ENCODE data around the gene EPSTI1.

The EPSTI1 gene

DNA sequence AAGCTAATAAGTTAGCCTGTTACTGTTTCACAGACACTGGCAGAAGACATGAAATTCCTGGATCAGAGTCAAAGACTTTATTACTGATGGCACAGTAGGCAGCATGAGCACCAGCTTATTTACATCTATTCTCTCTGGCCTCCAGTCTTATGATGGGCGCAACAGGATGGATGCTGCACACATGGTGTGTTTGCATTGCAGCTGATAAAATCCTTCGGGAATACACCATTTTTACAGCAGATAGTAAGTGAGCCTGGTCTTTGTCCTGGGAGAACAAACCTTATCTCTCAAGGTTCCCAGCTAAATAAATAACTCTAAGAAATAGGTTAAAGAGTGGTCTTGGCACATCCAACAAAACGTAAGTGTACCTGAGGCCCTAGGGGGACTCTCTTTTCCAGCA, 16.0 kb downstream of the EPSTI1 start:
- in situ Hi-C loops (cut with MboI; ENCODE audit: low sequenced_read_pairs), result no loop called here

DNA sequence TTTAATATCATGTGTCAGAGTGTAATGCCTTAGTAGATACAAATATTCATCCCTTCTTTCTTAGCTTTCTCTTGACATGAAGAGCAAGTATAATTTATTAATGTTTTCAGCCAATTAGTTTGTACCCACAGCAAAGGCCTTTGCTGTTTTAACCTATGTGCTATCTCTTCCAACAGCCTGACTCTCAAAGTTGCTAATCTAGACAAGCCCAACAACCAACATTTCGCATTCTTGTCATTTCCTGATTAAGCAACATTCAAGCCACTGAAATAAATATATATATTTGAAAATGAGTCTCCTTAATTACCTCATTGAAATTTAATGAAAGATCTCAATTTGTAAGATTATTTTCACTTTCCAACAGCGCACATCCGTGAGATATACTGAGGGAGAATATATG, 18.5 kb downstream of the EPSTI1 start:
- in situ Hi-C loops (cut with MboI; ENCODE audit: low sequenced_read_pairs), result no loop called here

DNA sequence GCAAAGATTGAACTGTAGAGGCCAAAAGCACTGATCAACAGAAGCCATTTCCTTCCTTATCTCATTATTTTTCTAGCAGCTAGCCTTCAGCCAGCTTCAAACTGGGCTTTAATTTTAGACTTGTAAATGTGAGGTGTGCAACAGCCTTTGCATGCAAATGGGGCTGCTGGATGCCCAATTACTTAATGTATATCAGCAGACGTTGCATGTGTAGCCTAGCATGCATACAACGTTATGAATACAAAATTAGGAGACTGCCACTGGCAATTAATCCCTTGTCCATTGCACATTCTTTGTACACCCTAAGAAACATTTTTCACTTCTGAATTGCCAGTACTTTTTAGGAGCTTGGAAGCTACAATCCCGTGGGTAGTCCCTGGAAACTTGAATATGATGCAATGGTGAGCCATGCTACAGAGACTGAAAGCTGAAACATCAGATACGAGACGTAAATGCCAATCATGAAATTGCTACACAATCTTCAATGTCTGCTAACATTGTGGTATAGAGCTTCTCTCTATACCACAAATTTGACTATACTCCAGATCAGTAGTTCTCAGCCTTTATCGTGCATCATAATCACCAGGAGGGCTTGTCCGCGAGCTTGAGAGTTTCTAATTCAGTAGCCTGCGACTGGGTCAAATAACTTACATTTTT, 20.2 kb downstream of the EPSTI1 start:
- in situ Hi-C loops (cut with MboI; ENCODE audit: low sequenced_read_pairs), result no loop called here

DNA sequence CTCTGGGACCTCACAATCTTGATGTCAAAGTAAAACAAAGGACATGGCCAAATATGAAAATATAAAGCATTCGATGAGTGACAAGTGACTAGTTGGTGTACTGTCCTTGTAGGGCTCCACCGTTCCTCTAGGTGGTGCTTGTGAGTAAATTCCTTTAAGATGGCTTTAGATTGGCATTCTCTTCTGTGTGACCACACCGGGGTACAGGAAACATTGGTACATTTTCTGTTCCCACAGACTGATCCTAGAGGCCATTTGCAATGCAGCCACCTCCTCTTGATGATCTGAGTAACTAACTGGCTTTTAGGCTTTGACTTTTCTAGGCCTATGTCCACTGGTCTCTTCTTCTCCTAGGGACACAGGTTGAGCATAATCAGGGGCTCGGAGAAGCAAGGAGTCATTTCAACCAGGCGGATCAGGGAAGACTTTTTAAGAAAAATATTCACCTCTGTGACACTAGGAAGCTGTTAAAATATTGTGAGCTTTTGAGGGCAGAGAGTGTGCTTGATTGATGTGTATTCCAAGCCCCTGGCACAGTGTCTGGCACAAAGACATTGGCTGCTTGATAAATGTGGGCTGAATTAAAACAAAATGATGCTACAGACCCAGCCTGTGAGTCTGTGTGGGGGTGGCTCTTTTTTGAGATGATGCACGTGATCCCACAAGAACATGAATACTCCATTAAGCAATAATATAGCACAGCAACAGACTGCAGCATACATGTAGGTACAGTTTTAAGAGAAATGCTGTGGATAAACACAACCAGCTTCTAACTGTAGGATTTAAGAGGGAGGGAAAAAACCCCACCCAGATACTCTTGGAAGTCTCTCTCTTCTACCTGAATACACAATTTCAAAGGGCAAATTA, 21.0 kb downstream of the EPSTI1 start:
- in situ Hi-C loops (cut with MboI; ENCODE audit: low sequenced_read_pairs), result no loop called here

DNA sequence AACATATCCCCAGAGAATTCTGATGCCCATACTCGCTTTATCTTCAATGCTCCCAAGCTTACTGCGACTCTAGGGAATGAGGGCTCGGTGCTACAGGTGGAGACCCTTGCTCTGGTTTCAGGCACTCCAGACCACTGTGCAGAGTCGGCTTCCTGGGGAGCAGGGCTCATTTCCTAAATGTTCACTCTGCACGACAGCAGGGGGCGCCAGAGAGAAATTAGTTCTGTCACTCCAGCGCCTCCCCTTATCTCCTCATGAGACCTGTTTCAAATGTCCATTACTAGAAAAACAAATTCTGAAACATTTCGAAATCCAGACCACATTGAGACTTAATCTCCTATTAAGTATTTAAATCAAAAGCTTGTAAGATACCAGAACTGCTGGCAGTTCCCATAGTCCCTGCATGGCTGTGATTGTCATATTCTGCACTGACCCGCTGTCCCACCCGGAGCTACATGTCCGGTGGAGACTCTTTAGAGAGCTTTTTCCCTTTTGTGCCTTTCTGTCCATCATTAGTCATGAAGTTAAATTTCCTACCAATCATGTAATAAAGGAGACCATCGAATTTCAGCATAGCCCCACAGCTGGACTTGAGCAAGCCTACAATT, 22.4 kb downstream of the EPSTI1 start:
- in situ Hi-C loops (cut with MboI; ENCODE audit: low sequenced_read_pairs), result no loop called here

DNA sequence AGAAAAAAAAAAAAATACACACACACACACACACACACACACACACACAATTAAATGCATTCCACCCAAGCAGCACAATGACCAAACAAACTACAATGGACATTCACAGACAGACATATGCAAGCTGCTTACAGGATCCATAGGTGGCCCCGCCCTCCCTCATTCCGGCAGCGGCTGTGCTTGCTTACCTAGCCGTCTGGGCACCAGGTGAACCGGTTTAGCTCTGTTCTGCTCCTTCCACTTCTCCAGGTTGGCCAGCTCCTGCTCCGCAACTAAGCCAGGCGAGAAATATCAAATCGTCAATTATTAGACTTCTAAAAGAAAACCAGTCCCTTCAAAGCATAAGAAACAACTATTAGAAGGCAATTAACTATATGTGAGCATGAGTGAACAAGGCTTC, 23.1 kb downstream of the EPSTI1 start:
- in situ Hi-C loops (cut with MboI; ENCODE audit: low sequenced_read_pairs), result no loop called here

DNA sequence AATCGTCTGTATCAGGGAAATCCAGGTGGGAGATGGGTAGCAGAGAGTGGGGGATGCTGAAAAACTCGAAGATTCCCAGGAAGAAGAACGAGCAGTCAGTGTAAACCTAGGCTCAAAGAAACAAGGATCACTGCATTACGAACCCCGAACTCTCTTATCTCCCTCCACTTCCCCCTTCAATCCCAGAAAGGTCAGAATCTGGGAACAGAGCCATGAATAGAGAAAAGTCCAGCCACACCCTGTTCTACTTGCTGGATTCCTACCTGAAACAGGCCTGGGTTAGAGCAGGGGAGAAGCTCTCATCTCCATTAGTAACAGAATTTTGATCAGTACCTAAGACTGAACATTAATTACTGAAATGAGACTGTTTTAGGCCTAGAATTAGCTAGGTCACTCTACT, 24.4 kb downstream of the EPSTI1 start:
- in situ Hi-C loops (cut with MboI; ENCODE audit: low sequenced_read_pairs), result no loop called here

DNA sequence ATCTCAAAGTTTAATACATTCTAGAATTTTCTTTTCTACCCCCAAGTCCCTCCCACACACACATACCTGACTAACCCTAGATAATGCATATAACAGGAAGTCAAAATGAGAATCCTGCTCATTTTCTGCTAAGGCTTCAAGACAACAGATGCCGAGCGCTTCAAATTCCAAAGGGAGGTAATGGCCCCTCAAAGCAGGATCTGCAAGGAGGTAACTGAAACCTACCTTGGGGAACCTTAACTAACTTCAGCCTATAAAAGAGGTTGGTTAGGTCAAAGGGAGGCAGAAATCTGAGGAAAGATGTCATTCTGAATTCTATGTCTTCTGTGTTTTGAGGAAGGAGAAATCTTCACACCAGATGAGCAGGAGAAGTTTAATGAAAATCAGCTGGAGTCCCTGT, 26.8 kb downstream of the EPSTI1 start:
- in situ Hi-C loops (cut with MboI; ENCODE audit: low sequenced_read_pairs), result no loop called here

DNA sequence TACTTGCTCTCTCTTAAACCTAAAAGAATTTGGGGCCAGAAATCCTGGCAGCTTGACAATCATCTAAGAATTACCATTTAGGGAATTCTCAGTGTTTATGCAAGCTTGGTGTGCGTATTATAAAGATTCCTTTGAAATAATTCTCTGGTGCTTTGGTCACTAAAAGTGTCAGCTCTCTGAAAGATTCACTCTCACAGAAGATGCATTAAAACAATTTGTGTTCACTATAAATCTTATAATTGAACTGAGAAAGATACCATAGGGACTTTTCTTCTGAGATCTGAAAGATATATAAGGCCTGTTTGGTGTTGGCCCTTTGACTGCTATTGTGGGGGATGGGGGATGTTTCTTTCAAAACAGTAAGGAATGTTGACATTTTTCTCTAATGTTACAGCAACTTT, 27.3 kb downstream of the EPSTI1 start:
- in situ Hi-C loops (cut with MboI; ENCODE audit: low sequenced_read_pairs), result no loop called here

DNA sequence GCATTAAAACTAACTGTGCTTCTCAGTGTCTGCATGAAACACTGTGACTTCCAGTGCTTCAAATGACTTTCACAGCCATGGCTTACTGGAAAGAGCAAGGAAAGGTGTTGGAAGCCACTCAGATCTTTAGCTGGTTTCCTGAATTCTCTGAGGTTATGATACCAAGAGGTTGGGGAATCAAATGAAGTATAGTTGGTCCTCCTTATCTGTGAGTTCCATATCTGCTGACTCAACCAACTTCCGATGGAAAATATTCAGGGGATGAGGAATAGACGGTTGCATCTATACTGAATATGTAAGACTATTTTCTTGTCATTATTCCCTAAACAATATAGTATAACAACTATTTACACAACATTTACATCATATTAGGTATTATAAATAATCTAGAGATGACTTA, 32.4 kb downstream of the EPSTI1 start:
- in situ Hi-C loops (cut with MboI; ENCODE audit: low sequenced_read_pairs), result no loop called here

DNA sequence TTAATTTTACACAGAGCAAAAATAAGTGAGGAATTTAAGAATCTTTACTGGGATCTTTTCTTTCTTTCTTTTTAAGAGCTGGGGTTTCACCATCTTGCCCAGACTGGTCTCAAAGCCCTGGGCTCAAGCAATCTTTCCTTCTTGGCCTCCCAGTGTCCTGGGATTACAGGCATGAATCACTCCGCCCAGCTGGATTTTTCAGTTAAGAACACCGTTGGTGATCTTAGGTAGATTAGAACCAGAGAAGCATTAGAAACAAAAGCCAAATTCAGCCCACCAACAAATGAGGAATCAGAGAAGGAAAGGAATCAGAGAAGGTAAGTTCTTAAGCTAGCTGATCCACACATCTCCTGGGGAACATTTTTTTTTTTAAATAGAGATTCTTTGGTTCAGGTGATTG, 34.2 kb downstream of the EPSTI1 start:
- in situ Hi-C loops (cut with MboI; ENCODE audit: low sequenced_read_pairs), result no loop called here

DNA sequence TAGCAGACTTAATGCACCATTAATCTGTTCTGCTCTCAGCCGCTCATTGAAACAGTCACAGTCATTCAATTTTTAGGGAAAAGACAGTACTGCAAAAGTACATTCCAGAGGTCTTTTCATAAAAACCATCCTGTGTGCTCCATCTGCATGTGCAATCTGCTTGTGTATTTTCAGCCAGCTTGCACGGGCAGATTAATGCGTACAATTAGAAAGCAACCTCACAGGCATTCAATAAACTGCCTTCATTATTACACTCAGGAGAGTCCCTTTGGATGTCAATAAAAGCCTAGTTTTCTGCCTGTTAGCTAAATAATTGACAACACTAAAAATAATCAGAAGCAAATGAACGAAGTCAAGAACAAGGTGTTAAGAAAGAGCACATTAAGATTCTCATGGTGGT, 41.9 kb downstream of the EPSTI1 start:
- in situ Hi-C loops (cut with MboI; ENCODE audit: low sequenced_read_pairs), result no loop called here

DNA sequence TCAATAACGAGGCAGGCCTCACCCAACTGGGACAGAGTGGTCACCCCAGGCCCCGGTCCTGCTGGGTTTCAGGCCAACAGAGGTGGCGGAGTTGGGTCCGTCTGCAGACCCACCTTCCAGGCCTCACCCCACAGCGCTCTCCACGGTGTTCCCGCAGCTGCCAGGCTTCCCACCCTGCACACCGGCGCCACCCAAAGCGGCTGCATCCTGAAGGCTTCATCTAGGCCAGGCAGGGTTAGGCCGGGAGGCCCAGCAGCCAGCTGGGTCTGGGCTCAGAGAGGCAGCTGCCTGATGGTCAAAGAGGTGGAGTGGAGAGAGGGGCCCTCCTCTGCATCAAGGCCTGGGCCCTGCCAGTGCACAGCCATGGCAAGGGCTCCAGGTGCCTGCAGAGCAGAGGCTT, 44.1 kb downstream of the EPSTI1 start:
- in situ Hi-C loops (cut with MboI; ENCODE audit: low sequenced_read_pairs), result no loop called here

DNA sequence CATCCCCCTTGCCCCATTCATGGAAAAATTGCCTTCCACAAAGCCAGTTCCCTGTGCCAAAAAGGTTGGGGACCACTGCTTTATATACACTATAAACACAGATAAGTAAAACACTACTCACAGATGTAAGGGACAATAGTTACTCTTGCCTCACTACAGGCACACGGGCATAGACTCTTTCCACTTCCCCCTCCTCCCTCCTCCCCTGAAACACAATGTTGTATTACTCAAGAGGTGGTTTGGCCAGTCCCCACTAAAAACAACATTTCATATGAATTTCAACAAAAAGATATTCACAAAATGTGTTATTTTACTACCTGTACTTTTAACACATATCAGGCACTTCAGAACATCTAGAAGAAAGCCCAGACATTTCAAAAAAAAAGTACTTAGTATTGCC, 45.1 kb downstream of the EPSTI1 start:
- in situ Hi-C loops (cut with MboI; ENCODE audit: low sequenced_read_pairs), result no loop called here

DNA sequence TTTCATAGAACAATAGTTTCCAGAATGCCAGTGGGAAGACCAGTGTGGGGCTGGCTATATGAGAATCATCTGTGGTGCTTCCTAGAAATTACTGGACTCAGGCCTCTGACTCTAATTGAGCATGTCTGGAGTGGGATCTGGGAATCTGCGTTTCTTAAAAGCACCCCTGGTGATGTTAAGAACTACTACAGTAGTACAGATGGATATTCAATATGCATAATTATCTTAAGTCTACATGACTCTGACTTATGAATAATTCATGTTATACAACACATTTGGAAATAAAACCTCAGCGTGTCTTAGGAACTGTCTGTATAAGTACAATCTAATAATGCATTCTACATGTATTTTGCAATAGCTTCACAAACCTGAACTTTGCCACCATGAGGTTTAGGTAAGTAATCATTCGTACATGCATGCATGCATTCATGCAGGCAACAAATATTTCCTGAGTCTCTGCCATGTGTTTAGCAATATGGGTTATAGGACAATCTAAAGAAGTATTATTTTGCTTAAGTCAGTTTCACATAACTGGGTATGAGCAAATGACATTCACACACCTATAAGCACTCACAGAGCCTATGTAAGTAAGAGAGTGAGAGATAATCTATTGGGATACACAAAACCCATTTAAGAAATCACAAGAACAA, 62.0 kb downstream of the EPSTI1 start:
- in situ Hi-C loops (cut with MboI; ENCODE audit: low sequenced_read_pairs), result no loop called here

DNA sequence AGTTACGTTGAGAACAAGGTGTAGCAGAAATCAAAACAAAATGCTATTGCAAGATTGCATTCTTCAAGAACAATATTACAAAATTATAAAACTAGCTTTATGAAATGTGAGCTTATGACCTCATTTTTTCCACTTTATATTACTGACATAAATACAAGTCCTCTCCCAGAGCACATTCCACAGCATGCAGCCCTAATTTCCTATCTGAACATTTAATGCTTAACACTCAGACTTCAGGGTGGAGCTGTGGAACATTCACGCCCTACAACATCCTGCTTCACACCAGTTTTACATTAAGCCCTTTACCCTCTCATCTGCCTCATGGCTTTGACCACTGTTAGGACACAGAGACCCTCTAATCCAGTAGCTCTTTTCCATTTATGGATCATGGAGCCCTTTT, 65.5 kb downstream of the EPSTI1 start:
- in situ Hi-C loops (cut with MboI; ENCODE audit: low sequenced_read_pairs), result no loop called here

DNA sequence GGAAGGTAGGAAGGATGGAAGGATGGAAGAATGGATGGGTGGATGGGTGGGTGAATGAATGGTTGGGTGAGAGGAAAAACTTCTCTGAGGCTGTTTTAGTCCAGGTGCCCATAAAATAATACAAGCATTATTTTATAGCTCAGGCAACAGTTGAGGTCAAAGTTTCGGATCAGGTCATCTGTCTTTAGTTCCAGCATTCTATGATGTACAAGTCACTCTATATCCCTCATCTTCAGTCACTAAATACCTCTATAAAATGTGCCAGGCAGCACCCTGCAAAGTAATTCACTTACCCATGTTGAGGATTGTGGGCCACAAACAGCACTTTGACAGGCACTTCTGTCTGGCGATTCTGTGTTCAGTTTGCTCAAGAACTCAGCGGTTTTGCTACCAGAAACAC, 66.0 kb downstream of the EPSTI1 start:
- in situ Hi-C loops (cut with MboI; ENCODE audit: low sequenced_read_pairs), result no loop called here

DNA sequence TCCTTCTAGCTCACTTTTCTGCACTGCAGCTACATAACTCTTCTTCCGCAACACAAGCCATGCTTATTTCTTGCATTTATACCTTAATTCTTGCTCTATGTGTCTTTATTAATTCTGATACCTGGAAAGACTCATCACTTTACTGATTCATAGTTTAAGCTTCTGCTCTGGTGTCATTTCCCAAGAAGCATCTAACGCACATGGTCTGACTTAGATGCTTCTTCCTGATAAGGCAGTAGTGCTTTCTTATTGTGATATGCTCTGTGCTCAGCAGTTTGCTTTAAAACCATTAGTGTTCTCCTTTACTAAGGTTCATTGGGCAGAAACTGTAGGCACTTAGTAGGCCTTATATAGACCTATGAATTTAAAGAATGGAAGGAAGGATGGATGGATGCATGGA, 66.4 kb downstream of the EPSTI1 start:
- in situ Hi-C loops (cut with MboI; ENCODE audit: low sequenced_read_pairs), result no loop called here

DNA sequence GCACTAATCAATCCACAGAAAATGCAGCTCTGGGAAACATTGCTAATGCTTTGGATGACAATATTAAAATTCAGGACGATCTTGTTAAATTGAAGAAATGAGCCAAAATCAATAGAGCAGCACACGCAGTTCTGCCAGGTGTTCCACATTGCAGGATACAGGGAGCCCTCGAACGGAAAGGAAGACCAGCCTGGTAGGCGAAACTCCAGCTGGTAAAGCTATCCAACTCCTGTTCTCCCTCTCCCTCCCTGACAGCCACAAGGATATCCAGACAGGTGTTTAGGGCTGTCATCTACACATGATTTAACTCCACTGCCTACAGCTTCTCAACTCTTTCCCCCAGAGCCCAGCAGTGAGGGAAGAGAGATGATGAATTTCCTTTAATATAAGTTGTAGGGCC, 67.7 kb downstream of the EPSTI1 start:
- in situ Hi-C loops (cut with MboI; ENCODE audit: low sequenced_read_pairs), result no loop called here

DNA sequence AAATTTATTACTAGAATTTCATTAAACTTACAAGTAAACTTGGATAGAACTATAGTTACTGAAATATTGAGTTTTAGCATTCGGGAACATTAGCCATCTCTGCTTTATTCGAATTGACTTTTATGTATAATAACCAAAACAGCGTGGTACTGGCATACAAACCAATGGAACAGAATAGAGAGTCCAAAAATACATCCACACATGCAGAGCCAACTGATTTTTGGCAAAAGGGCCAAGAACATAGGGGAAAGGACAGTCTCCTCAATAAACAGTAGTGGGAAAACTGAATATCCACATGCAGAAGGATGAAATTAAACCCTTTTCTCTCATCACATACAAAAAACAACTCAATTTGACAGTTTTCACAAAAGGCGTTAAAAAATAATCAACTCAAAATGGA, 84.3 kb downstream of the EPSTI1 start:
- in situ Hi-C loops (cut with MboI; ENCODE audit: low sequenced_read_pairs), result no loop called here

DNA sequence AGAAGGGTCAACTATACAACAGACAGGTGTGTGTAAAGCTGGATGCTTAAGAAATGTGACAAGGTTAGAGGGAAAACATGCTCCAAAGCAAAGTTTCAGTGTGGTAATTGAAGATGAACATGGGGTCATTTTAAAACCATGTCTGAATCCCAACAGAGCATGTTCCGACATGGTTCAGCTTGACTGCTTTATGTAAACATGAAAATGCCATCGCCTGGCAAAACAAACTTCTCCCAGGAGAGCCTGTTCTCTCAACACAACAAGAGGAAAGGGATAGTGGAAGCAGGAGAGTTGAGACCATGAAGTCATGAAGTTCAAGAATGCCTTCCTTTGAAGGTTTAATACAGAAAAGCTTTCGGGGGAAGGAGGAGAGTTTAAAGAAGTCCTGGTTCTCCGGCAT, 85.8 kb downstream of the EPSTI1 start:
- in situ Hi-C loops (cut with MboI; ENCODE audit: low sequenced_read_pairs), result no loop called here

DNA sequence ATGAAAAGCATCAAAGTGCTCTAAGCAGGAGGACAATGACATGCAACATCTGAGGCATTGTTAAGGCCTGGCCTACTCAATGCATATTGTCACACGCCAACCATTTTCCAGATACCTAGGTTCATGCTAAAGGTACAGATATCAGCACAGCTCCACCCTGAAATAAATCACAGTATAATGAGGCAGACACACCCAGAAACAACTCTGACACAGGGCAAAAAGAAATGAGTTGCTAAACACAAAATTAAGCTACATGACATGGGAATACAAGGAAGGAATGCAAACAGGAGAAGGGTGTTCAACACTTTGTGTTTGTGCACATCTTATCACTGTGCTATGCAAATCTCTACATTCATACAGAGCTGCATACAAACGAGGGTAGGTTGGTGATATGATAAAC, 86.5 kb downstream of the EPSTI1 start:
- in situ Hi-C loops (cut with MboI; ENCODE audit: low sequenced_read_pairs), result no loop called here
